Tibial nerve (tissue), 4 donors: ENCODE data around the gene SMAD7. TPM values are rescaled to one million over a fixed set of nuclear protein-coding genes. Genes with fewer than 3 reads are reported as not detected.

ENCODE experiments used
- DNase-seq, 2 donors: peaks; one replicate each; pipeline ENCODE4 v3.0.0-alpha.2; 2019; ENCODE audit warnings: low spot score in 2 of 2
- H3K27ac ChIP-seq, 4 donors: fragments of 200-600 bp; sonication (generic) in 3 of 4; one replicate each; pipeline ENCODE4 v1.5.1; 2017 to 2019; ENCODE audit warnings: mild to moderate bottlenecking in 1 of 4
- H3K27me3 ChIP-seq, 2 donors: fragments of 200-600 bp; sonication (generic) in 1 of 2; one replicate each; pipeline versions ENCODE4 v1.5.1 to v1.6.0; 2017 to 2019
- H3K36me3 ChIP-seq, 3 donors: fragments of 200-600 bp; sonication (generic); one replicate each; pipeline ENCODE4 v1.5.1; 2018 to 2019
- H3K4me1 ChIP-seq, 4 donors: fragments of 200-600 bp; sonication (generic) in 3 of 4; one replicate each; pipeline ENCODE4 v1.5.1; 2017 to 2019
- H3K4me3 ChIP-seq, 4 donors: fragments of 200-600 bp; sonication (generic) in 3 of 4; one replicate each; pipeline ENCODE4 v1.5.1; 2017 to 2019; ENCODE audit warnings: mild to moderate bottlenecking in 1 of 4, moderate library complexity in 1 of 4
- H3K9me3 ChIP-seq, 4 donors: fragments of 200-600 bp; sonication (generic) in 3 of 4; one replicate each; pipeline ENCODE4 v1.5.1; 2017 to 2019
- CTCF ChIP-seq, 5 experiments: fragments of 200-600 bp in 3 of 5; fragments of 450-650 bp in 2 of 5; sonication (generic) in 3 of 5; IDR thresholded peaks; one replicate each; pipeline ENCODE4 v1.5.1; 2016 to 2019; ENCODE audit warnings: antibody characterized with exemption in 5 of 5, mild to moderate bottlenecking in 3 of 5, moderate library complexity in 2 of 5
- EP300 ChIP-seq, 2 donors: sonication (generic); formaldehyde crosslinking; IDR thresholded peaks; one replicate each; pipeline ENCODE4 v1.6.1; 2017; ENCODE audit warnings: antibody characterized with exemption in 2 of 2, mild to moderate bottlenecking in 1 of 2
- POLR2A ChIP-seq, 2 donors: fragments of 450-650 bp; IDR thresholded peaks; one replicate each; pipeline ENCODE4 v1.6.1; 2017; ENCODE audit warnings: antibody characterized with exemption in 2 of 2, mild to moderate bottlenecking in 2 of 2, moderate library complexity in 2 of 2
- whole genome bisulfite sequencing, 2 donors: methylation state at CpG; one replicate each; pipeline ENCODE4 v1.1.5; 2018; 5-methylcytosine and 5-hydroxymethylcytosine counted together
- total RNA-seq, 4 donors: library from RNA; depleted of rRNA; stranded (reverse); fragments of >200 nt; gene quantifications; one replicate each; pipeline ENCODE4 v1.1.0, GENCODE V29; 2016

Gene SMAD7
- total RNA-seq, 4 donors from 2014 or later, result 34.3 to 56.8 (median 35.6) TPM

GRCh38 chr18:48893061-48893607 lies 57.6 kb downstream of the SMAD7 start:
- H3K27ac ChIP-seq, result no peak overlapping the region
- no peak overlapping the region for H3K4me3 ChIP-seq
- no peak for TF ChIP-seq EP300 (IDR thresholded peaks at IDR 0.05)
- no peak for TF ChIP-seq CTCF (IDR thresholded peaks at IDR 0.05)
- TF ChIP-seq POLR2A (IDR thresholded peaks at IDR 0.05), result no peak
- 73 to 74% methylated on average over 14 of the region's 14 CpGs for WGBS, 2 donors
- H3K9me3 ChIP-seq, result no peaks in the 10 kb centered on the region
- H3K36me3 ChIP-seq, result no peaks in the 10 kb centered on the region
- no peak for DNase-seq
- peaks cover 0 to 33% (median 3%) of the 10 kb centered on the region in 4 donors for H3K4me1 ChIP-seq
- H3K27me3 ChIP-seq, result no peaks in the 10 kb centered on the region

- Histone ChIP-seq H3K4me1 (peaks cover 0 to 28% (median 2%) of the 10 kb centered on the region in 4 donors), H3K27ac (no peak overlapping the region), H3K27me3 (no peaks in the 10 kb centered on the region), H3K4me3 (no peak overlapping the region), H3K9me3 (no peaks in the 10 kb centered on the region), H3K36me3 (no peaks in the 10 kb centered on the region)
- 88 to 92% methylated on average over 15 to 22 of the region's 22 CpGs for WGBS, 2 donors
- TF ChIP-seq CTCF (IDR thresholded peaks at IDR 0.05), result no peak
- DNase-seq, result no peak
Measured at GRCh38 chr18:48892146-48892855, 58.5 kb downstream of the SMAD7 start.

GRCh38 chr18:48891721-48892120 lies 59.0 kb downstream of the SMAD7 start:
- no peak overlapping the region for H3K27ac ChIP-seq
- H3K9me3 ChIP-seq, result no peaks in the 10 kb centered on the region
- 94 to 96% methylated on average over 4 of the region's 4 CpGs for WGBS, 2 donors
- no peaks in the 10 kb centered on the region for H3K36me3 ChIP-seq
- H3K4me3 ChIP-seq, result no peak overlapping the region
- DNase-seq, result no peak
- H3K4me1 ChIP-seq, result peaks cover 0 to 24% (median 0%) of the 10 kb centered on the region in 4 donors
- no peak for TF ChIP-seq POLR2A (IDR thresholded peaks at IDR 0.05)
- TF ChIP-seq CTCF (IDR thresholded peaks at IDR 0.05), result no peak
- no peak for TF ChIP-seq EP300 (IDR thresholded peaks at IDR 0.05)
- no peaks in the 10 kb centered on the region for H3K27me3 ChIP-seq

- DNase-seq, result no peak
- Histone ChIP-seq H3K27me3 (no peaks in the 10 kb centered on the region), H3K4me3 (no peak overlapping the region), H3K27ac (no peak overlapping the region), H3K4me1 (peaks cover 0 to 19% (median 0%) of the 10 kb centered on the region in 4 donors), H3K9me3 (no peaks in the 10 kb centered on the region), H3K36me3 (no peaks in the 10 kb centered on the region)
- TF ChIP-seq EP300 (IDR thresholded peaks at IDR 0.05), result no peak
- TF ChIP-seq CTCF (IDR thresholded peaks at IDR 0.05), result no peak
- TF ChIP-seq POLR2A (IDR thresholded peaks at IDR 0.05), result no peak
- 94 to 96% methylated on average over 13 of the region's 13 CpGs for WGBS, 2 donors
Measured at GRCh38 chr18:48889981-48890762, 60.6 kb downstream of the SMAD7 start.
